ENCODE results near the gene WDR44. TPM values are rescaled to one million over a fixed set of nuclear protein-coding genes. Genes with fewer than 3 reads are reported as not detected.
A peak's percentile ranks its signal among the peaks of the same experiment; 100 is the strongest.

The WDR44 gene
- total RNA-seq, 1 donor from 2014 or later, result 12.8 TPM

- Histone ChIP-seq H3K4me3 (ENCODE audit: low read depth, low read length) (no peak overlapping the region), H3K36me3 (ENCODE audit: control insufficient read depth, insufficient read depth, low read length) (no peaks in the 10 kb centered on the region), H3K27me3 (ENCODE audit: control insufficient read depth, insufficient read depth, low read length) (no peaks in the 10 kb centered on the region)
- no peak for DNase-seq (ENCODE audit: low read depth)
- TF ChIP-seq, protein P1, sequence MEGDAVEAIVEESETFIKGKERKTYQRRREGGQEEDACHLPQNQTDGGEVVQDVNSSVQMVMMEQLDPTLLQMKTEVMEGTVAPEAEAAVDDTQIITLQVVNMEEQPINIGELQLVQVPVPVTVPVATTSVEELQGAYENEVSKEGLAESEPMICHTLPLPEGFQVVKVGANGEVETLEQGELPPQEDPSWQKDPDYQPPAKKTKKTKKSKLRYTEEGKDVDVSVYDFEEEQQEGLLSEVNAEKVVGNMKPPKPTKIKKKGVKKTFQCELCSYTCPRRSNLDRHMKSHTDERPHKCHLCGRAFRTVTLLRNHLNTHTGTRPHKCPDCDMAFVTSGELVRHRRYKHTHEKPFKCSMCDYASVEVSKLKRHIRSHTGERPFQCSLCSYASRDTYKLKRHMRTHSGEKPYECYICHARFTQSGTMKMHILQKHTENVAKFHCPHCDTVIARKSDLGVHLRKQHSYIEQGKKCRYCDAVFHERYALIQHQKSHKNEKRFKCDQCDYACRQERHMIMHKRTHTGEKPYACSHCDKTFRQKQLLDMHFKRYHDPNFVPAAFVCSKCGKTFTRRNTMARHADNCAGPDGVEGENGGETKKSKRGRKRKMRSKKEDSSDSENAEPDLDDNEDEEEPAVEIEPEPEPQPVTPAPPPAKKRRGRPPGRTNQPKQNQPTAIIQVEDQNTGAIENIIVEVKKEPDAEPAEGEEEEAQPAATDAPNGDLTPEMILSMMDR (IDR thresholded peaks at IDR 0.05; ENCODE audit: insufficient read depth, low read length, poor library complexity, severe bottlenecking), result no peak
Observed at GRCh38 chrX:118329175-118329574, 16.7 kb upstream of the WDR44 start.

DNA sequence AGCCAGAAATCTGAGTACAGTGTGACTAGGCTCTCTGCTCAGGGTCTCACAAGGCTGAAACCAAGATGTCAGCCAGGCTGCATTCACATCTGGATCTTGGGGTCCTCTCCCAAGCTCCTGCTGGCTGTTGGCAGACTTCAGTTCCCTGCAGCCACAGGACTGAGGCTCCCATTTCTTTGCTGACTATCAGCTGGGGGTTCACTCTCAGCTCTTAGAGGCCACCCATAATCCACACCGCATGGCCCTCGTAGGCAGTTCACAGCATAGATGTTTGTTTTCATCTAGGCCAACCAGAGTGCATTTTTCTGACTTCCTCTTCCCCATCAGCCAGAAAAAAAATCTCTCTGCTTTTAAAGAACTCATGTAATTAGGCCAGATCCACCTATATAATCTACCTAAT, 8.2 kb upstream of the WDR44 start:
- H3K4me3 ChIP-seq (ENCODE audit: low read depth, low read length), result no peak overlapping the region
- no peaks in the 10 kb centered on the region for H3K27me3 ChIP-seq (ENCODE audit: control insufficient read depth, insufficient read depth, low read length)
- TF ChIP-seq, protein P1 (IDR thresholded peaks at IDR 0.05; ENCODE audit: insufficient read depth, low read length, poor library complexity, severe bottlenecking), result no peak
- no peak for DNase-seq (ENCODE audit: low read depth)
- H3K36me3 ChIP-seq (ENCODE audit: control insufficient read depth, insufficient read depth, low read length), result no peaks in the 10 kb centered on the region

DNA sequence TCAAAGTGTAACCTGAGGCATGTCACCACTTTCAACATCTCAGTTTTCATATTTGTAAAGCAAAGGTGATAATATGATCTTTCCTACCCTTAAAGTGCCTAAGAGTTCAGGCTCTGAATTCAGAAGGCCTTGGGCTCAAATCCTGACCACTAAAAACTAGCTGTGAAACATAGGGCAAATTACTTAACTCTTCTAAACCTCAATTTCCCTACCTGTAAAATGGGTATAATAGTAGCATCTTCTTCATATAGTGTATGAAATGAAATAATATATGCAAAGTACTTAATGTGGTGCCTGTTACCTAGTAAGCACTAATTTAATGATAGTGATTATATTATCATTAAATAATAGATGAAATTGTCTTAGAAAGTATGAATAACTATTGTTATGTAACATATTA, 7.0 kb upstream of the WDR44 start:
- TF ChIP-seq, protein P1 (IDR thresholded peaks at IDR 0.05; ENCODE audit: insufficient read depth, low read length, poor library complexity, severe bottlenecking), result no peak
- H3K36me3 ChIP-seq (ENCODE audit: control insufficient read depth, insufficient read depth, low read length), result no peaks in the 10 kb centered on the region
- H3K27me3 ChIP-seq (ENCODE audit: control insufficient read depth, insufficient read depth, low read length), result no peaks in the 10 kb centered on the region
- DNase-seq (ENCODE audit: low read depth), result no peak
- no peak overlapping the region for H3K4me3 ChIP-seq (ENCODE audit: low read depth, low read length)

GRCh38 chrX:118345045-118345463, 852 bp upstream of the WDR44 start:
- H3K27me3 ChIP-seq (ENCODE audit: control insufficient read depth, insufficient read depth, low read length), result no peaks in the 10 kb centered on the region
- peak overlapping the region; percentile 47 for H3K4me3 ChIP-seq (ENCODE audit: low read depth, low read length)
- no peak for DNase-seq (ENCODE audit: low read depth)
- no peaks in the 10 kb centered on the region for H3K36me3 ChIP-seq (ENCODE audit: control insufficient read depth, insufficient read depth, low read length)
- TF ChIP-seq, protein P1 (IDR thresholded peaks at IDR 0.05; ENCODE audit: insufficient read depth, low read length, poor library complexity, severe bottlenecking), result no peak

- Histone ChIP-seq H3K27me3 (ENCODE audit: control insufficient read depth, insufficient read depth, low read length) (no peaks in the 10 kb centered on the region), H3K4me3 (ENCODE audit: low read depth, low read length) (peak overlapping the region; percentile 84), H3K36me3 (ENCODE audit: control insufficient read depth, insufficient read depth, low read length) (no peaks in the 10 kb centered on the region)
- DNase-seq (ENCODE audit: low read depth), result no peak
- TF ChIP-seq, protein P1 (IDR thresholded peaks at IDR 0.05; ENCODE audit: insufficient read depth, low read length, poor library complexity, severe bottlenecking), result peak; percentile 4
Observed at GRCh38 chrX:118346258-118347094, 570 bp downstream of the WDR44 start.

DNA sequence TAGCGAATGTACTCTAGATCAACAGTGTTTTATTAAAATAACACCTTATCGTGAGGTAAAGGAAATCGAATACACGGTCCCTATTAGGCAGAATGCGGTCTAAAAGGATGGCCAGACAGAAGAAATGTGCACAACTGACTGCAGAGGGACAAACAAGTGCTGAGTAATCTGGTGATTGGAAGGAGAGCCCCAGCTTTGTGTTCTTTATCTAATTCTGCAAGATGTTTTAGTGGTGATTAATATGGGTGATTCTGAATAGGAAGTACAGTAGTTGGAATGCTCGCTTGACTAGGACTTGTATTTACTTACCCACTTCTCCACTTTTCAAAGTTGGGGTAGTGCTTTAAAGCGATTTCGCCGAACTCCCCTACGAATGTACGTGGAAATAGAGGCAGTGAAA, 1.2 kb downstream of the WDR44 start:
- TF ChIP-seq, protein P1 (IDR thresholded peaks at IDR 0.05; ENCODE audit: insufficient read depth, low read length, poor library complexity, severe bottlenecking), result no peak
- Histone ChIP-seq H3K36me3 (ENCODE audit: control insufficient read depth, insufficient read depth, low read length) (no peaks in the 10 kb centered on the region), H3K4me3 (ENCODE audit: low read depth, low read length) (peak overlapping the region; percentile 84), H3K27me3 (ENCODE audit: control insufficient read depth, insufficient read depth, low read length) (no peaks in the 10 kb centered on the region)
- no peak for DNase-seq (ENCODE audit: low read depth)
